Right atrium auricular region (tissue), 2 donors: ENCODE measurements around the gene ERP44. TPM values are rescaled to one million over a fixed set of nuclear protein-coding genes. Genes with fewer than 3 reads are reported as not detected.

Source experiments
- DNase-seq: peaks from one replicate; pipeline ENCODE4 v3.0.0-alpha.2; 2019; ENCODE audit warnings: low spot score
- H3K27ac ChIP-seq, 2 donors: fragments of 200-600 bp; sonication (generic); 1 replicate in 1 of 2; 2 replicates in 1 of 2; pipeline ENCODE4 v1.5.1; 2016 to 2019
- H3K27me3 ChIP-seq, 2 donors: fragments of 200-600 bp; sonication (generic); one replicate each; pipeline versions ENCODE4 v1.5.1 to v1.6.0; 2017 to 2019
- H3K36me3 ChIP-seq: fragments of 200-600 bp; sonication (generic); one replicate; pipeline ENCODE4 v1.5.1; 2016
- H3K4me1 ChIP-seq, 2 donors: fragments of 200-600 bp; sonication (generic); one replicate each; pipeline versions ENCODE4 v1.5.1 to v1.6.0; 2017 to 2019
- H3K4me3 ChIP-seq, 2 donors: fragments of 200-600 bp; sonication (generic); 1 replicate in 1 of 2; 2 replicates in 1 of 2; pipeline ENCODE4 v1.5.1; 2017 to 2019; ENCODE audit warnings: mild to moderate bottlenecking in 1 of 2, moderate library complexity in 1 of 2
- H3K9me3 ChIP-seq, 2 donors: fragments of 200-600 bp; sonication (generic); one replicate each; pipeline ENCODE4 v1.5.1; 2019
- CTCF ChIP-seq, 2 donors: fragments of 200-600 bp; sonication (generic); IDR thresholded peaks; one replicate each; pipeline ENCODE4 v1.5.1; 2019; ENCODE audit warnings: antibody characterized with exemption in 2 of 2
- total RNA-seq, 2 donors: library from RNA; depleted of rRNA; stranded (reverse); fragments of >200 nt; gene quantifications; one replicate each; pipeline ENCODE4 v1.1.0, GENCODE V29; 2016

ERP44 gene
- total RNA-seq, 2 donors from 2014 or later: 11.0 to 12.9 TPM

DNA sequence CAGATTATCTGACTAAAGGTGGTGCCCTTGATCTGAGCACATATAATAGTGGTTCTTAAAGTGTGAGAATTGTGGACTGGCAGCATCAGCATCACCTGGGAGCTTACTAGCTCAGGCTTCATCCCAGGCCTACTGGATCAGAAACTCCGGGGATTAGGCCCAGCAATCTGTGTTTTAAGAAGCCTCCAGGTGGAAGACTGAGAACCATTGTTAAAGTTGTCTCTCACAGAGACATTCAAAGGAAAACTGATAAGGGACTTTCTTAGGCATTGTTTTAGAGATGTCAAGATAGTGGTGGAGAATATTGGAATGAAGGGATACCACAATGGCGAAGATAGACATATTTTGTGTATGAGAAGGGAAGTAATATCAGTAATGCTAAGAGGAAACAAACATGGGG is 132.8 kb downstream of the ERP44 start:
- no peak for TF ChIP-seq CTCF (IDR thresholded peaks at IDR 0.05)
- no peaks in the 10 kb centered on the region for H3K4me1 ChIP-seq
- DNase-seq: no peak
- no peaks in the 10 kb centered on the region for H3K9me3 ChIP-seq
- H3K27me3 ChIP-seq: no peaks in the 10 kb centered on the region
- no peak overlapping the region for H3K27ac ChIP-seq
- peaks cover 18% of the 10 kb centered on the region for H3K36me3 ChIP-seq
- no peak overlapping the region for H3K4me3 ChIP-seq

DNA sequence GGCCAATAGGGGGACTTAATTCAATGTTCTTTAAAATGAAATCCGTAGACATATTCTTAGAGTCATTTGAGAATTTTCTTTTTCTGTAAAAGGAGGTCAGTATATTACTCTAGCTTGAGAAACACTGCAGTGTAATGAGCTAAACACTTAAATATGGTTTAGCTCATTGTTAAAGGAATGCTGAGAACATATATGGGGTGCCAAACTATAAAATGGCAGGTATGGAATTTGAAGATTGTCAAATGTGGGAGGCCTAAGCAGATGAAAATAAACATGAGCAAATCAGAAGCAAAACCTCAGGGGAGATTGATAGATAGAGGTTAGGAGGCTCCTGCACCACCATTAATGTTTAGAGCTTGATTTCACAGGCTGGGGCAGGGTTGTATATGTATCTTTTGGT is 134.5 kb downstream of the ERP44 start:
- no peaks in the 10 kb centered on the region for H3K4me1 ChIP-seq
- no peak for TF ChIP-seq CTCF (IDR thresholded peaks at IDR 0.05)
- no peaks in the 10 kb centered on the region for H3K27me3 ChIP-seq
- peaks cover 26% of the 10 kb centered on the region for H3K36me3 ChIP-seq
- no peak for DNase-seq
- no peak overlapping the region for H3K27ac ChIP-seq
- H3K9me3 ChIP-seq: no peaks in the 10 kb centered on the region
- no peak overlapping the region for H3K4me3 ChIP-seq

- Histone ChIP-seq H3K36me3 (peaks cover 15% of the 10 kb centered on the region), H3K4me1 (no peaks in the 10 kb centered on the region), H3K27me3 (no peaks in the 10 kb centered on the region), H3K4me3 (no peak overlapping the region), H3K27ac (no peak overlapping the region), H3K9me3 (no peaks in the 10 kb centered on the region)
- no peak for DNase-seq
- no peak for TF ChIP-seq CTCF (IDR thresholded peaks at IDR 0.05)
These were observed 136.0 kb downstream of the ERP44 start for GRCh38 chr9:99962680-99963261.

- Histone ChIP-seq H3K36me3 (peaks cover 14% of the 10 kb centered on the region), H3K27me3 (no peaks in the 10 kb centered on the region)
These were observed 143.2 kb downstream of the ERP44 start for GRCh38 chr9:99955606-99956005.

DNA sequence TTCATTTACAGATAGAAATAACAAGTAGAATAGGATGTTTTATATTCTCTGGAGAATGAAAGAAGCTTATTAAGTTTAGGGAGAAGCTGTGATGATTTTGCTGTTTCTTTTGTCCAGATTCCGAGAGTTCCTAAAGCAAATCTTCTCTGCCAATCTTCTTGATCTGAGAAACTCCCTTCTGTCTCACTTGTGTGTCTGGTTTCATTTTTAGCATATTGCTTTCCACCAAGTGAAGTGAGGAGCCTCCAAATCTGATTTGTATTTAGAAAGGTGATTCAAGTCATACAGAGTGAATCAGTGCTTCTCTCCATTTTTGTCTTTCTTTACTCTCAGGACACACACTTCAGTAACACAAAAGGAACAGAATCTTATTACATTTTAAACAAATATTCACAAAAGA is 144.0 kb downstream of the ERP44 start:
- H3K4me3 ChIP-seq: no peak overlapping the region
- H3K27ac ChIP-seq: no peak overlapping the region
- H3K36me3 ChIP-seq: peaks cover 10% of the 10 kb centered on the region
- no peaks in the 10 kb centered on the region for H3K4me1 ChIP-seq
- no peak for TF ChIP-seq CTCF (IDR thresholded peaks at IDR 0.05)
- H3K27me3 ChIP-seq: no peaks in the 10 kb centered on the region
- no peaks in the 10 kb centered on the region for H3K9me3 ChIP-seq
- DNase-seq: no peak

More at GRCh38 chr9:99955606-99956005, 143.2 kb downstream of the ERP44 start:
- H3K4me1 ChIP-seq: no peaks in the 10 kb centered on the region
- H3K27ac ChIP-seq: no peak overlapping the region
- no peak for DNase-seq
- no peaks in the 10 kb centered on the region for H3K9me3 ChIP-seq
- no peak for TF ChIP-seq CTCF (IDR thresholded peaks at IDR 0.05)
- no peak overlapping the region for H3K4me3 ChIP-seq

- no peak for DNase-seq
- TF ChIP-seq CTCF (IDR thresholded peaks at IDR 0.05): no peak
- no peak overlapping the region for H3K27ac ChIP-seq
- peaks cover 10% of the 10 kb centered on the region for H3K36me3 ChIP-seq
- H3K4me1 ChIP-seq: no peaks in the 10 kb centered on the region
- no peaks in the 10 kb centered on the region for H3K27me3 ChIP-seq
- H3K9me3 ChIP-seq: no peaks in the 10 kb centered on the region
- no peak overlapping the region for H3K4me3 ChIP-seq
These were observed 144.8 kb downstream of the ERP44 start for GRCh38 chr9:99953861-99954507.
